ENCODE data around the gene MIEF1.
A peak's percentile ranks its signal among the peaks of the same experiment; 100 is the strongest.

The MIEF1 gene

DNA sequence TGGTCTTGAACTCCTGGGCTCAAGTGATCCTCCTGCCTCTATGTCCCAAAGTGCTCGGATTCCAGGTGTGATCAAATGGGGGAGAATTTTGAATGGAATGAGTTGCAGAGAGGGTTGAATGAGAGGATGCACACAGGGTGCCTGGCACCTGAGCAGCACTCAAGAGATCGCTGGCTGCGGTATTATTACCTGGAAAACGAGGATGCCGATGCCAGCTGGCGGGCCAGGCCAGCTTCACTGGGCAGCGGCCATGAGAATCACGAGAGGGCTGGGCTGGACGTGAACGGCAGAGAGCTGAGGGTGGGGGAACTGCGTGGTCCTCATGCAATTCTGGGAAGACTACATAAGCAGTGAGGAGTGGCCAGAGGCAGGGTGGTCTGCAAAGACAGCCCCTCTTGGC lies 42.4 kb upstream of the MIEF1 start:
- Histone ChIP-seq H3K9ac (no peak overlapping the region), H3K27me3 (peaks cover 7% of the 10 kb centered on the region; the same call in 1 of the 2 replicates), H3K4me3 (no peak overlapping the region), H3K4me2 (no peak overlapping the region), H4K20me1 (no peaks in the 10 kb centered on the region), H3K4me1 (peaks cover 41% of the 10 kb centered on the region), H3K9me3 (no peaks in the 10 kb centered on the region), H3K36me3 (no peaks in the 10 kb centered on the region), H3K27ac (no peak overlapping the region)
- no peak for TF ChIP-seq Cebpa-rat (IDR thresholded peaks at IDR 0.05)

DNA sequence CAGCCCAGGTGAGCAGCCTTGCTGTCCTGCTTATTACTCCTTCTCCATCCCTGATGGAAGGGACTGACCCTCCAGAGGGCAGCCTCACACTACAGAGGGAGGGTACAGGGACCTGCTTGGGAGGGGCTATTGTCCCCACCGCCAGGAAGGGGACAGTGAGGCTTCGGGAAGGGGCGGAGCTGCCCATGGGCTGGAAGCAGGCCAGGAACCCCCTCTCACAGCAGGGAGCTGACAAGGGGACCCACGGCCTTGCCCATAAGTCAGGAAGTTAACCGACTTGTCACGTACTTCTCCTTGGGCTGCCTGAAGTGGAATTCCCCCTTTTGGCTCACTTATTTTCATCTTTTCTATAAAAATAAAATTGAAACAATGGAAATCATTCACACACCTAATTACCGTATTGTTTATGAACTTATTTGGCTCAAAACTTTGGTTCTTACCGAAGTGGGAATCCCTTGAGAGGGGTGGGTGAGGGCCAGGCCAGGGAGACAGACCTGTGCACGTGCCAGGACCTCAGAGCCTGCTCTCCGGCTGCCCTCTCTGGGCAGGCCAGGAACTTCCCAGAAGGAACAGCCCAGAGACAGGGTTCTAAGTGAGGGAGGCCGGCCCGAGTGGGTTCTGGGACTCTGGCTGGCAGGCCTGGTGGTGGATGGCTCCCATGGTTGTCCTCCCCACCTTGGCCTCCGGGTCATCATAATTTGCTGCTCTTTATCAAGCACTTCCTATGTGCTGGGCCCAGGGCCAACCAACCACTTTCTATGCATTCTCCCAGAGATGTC lies 39.5 kb upstream of the MIEF1 start:
- H4K20me1 ChIP-seq = no peaks in the 10 kb centered on the region
- no peak for TF ChIP-seq Cebpa-rat (IDR thresholded peaks at IDR 0.05)
- H3K27ac ChIP-seq = peak overlapping the region; percentile 55
- H3K4me2 ChIP-seq = peak overlapping the region; percentile 54
- H3K27me3 ChIP-seq = peaks cover 7% of the 10 kb centered on the region; the same call in 1 of the 2 replicates
- H3K36me3 ChIP-seq = no peaks in the 10 kb centered on the region
- H3K9ac ChIP-seq = peak overlapping the region; percentile 58; the same call in 1 of the 2 replicates
- peaks cover 68% of the 10 kb centered on the region for H3K4me1 ChIP-seq
- H3K9me3 ChIP-seq = no peaks in the 10 kb centered on the region
- H3K4me3 ChIP-seq = no peak overlapping the region

DNA sequence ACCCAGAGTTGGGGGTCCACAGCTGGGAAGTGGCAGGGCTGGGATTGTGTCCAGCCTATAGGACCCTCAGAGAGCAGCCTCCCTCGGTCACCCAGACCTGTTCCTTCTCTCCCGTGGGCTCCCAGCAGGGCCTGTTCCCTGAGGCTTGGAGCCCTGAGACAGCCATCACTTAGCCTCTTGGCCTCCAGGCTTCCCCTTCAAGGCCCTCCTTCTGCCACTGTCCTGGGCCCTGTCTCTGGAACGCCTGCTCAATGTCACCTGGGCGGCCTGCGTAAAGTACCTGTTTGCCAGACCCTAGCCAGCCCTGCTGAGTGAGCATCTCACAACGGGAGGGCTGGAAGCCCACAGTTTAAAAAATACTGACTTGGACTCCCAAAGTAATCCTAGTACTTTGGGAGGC lies 38.8 kb upstream of the MIEF1 start:
- H3K36me3 ChIP-seq = no peaks in the 10 kb centered on the region
- no peaks in the 10 kb centered on the region for H4K20me1 ChIP-seq
- H3K9ac ChIP-seq = no peak overlapping the region; the same call in 1 of the 2 replicates
- no peak for TF ChIP-seq Cebpa-rat (IDR thresholded peaks at IDR 0.05)
- peak overlapping the region; percentile 55; the same call in 1 of the 2 replicates for H3K27ac ChIP-seq
- peak overlapping the region; percentile 54 for H3K4me2 ChIP-seq
- H3K27me3 ChIP-seq = peaks cover 6% of the 10 kb centered on the region; the same call in 1 of the 2 replicates
- H3K9me3 ChIP-seq = no peaks in the 10 kb centered on the region
- peaks cover 72% of the 10 kb centered on the region for H3K4me1 ChIP-seq
- no peak overlapping the region for H3K4me3 ChIP-seq

DNA sequence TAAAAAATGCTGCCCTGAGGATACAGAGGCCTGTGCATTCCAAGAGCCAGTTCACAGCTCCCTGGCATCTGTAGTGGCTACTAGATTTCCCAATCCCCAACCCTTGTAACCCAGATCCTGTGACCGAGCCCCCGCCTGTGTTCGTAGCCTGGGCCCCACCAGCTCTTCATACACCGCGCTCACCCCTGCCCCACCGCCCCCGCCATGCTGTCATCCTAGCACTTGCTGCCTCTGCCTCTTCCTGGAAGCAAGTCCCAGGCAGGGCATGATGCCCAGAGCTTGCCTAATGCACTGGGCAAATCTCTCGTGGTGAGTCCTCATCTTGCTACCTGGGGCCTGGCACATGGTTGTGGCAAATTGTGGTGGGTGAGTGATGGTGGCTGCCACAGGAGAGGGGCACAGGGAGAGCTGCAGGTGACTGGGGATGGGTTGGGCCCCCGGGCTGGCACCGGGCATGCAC lies 38.1 kb upstream of the MIEF1 start:
- no peak for TF ChIP-seq Cebpa-rat (IDR thresholded peaks at IDR 0.05)
- Histone ChIP-seq H3K27ac (no peak overlapping the region), H3K4me1 (peaks cover 72% of the 10 kb centered on the region)

DNA sequence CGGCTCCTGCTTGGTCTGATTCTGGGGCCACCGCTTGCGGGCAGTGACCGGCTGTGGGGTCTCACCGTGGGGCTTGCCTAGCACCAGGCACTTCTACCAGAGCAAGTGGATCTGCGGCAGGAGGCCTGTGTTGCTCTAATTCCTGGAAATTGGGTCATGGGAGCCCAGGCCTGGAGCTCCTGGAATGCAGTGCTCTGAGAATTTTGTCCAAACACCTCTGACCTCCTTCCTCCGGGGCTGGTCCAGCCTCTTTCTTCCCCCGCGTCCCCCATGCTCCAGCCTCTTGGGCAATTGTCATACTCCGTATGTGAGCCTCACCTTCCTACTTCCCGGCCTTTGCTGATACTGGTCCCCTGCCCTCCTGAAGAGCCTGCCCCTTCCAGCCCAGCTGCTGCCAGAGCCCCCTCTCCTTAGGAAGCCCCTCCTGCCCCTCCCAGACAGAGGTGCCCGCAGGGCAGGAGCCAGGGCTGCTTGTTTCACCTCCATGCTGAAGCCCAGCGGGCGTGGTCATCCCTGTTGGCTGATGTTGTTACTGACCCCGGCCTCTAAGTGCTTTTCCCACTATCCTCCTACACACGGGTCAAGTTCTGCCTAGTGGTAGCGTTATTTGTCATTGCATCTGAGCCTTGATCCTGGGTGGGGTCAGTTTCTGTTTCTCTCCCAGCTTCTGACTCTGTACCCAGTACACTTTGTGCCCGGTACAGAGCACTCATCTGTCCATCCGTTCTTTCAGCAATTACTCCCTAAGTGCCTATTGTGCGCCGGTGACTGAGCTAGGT lies 35.7 kb upstream of the MIEF1 start:
- no peak for TF ChIP-seq Cebpa-rat (IDR thresholded peaks at IDR 0.05)
- no peaks in the 10 kb centered on the region for H3K36me3 ChIP-seq
- H3K4me2 ChIP-seq = peak overlapping the region; percentile 63
- H4K20me1 ChIP-seq = no peaks in the 10 kb centered on the region
- no peak overlapping the region for H3K4me3 ChIP-seq
- H3K9me3 ChIP-seq = no peaks in the 10 kb centered on the region
- peak overlapping the region; percentile 55; the same call in 1 of the 2 replicates for H3K9ac ChIP-seq
- no peaks in the 10 kb centered on the region for H3K27me3 ChIP-seq
- H3K27ac ChIP-seq = peak overlapping the region; percentile 64
- peaks cover 93% of the 10 kb centered on the region for H3K4me1 ChIP-seq

More for the DNA sequence above, 38.1 kb upstream of the MIEF1 start:
- H3K4me2 ChIP-seq = no peak overlapping the region
- H4K20me1 ChIP-seq = no peaks in the 10 kb centered on the region
- H3K36me3 ChIP-seq = no peaks in the 10 kb centered on the region
- no peaks in the 10 kb centered on the region for H3K9me3 ChIP-seq
- H3K9ac ChIP-seq = no peak overlapping the region
- no peak overlapping the region for H3K4me3 ChIP-seq
- H3K27me3 ChIP-seq = no peaks in the 10 kb centered on the region

DNA sequence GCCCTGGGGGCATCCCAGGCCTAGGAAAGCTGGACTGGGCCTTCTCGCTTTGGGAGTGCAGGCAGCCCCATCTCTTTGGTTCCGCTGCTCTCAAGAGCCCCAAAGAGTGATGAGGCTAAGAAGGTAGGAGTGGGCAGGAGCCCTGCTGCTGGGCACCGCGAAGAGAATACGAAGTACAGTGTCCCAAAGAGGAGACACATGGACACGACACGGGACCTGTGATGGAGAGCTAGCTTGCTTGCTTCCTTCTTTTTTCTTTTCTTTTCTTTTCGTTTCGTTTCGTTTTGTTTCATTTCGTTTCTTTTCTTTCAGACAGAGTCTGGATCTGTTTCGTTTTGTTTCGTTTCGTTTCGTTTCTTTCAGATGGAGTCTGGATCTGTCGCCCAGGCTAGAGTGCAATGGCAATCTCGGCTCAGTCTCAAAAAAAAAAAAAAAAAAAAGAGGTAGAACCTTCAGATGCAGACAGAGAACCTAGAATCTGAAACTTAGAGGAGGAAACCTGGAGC lies 34.6 kb upstream of the MIEF1 start:
- no peak for TF ChIP-seq Cebpa-rat (IDR thresholded peaks at IDR 0.05)
- H4K20me1 ChIP-seq = peaks cover 7% of the 10 kb centered on the region
- no peak overlapping the region for H3K27ac ChIP-seq
- no peaks in the 10 kb centered on the region for H3K36me3 ChIP-seq
- H3K4me2 ChIP-seq = peak overlapping the region; percentile 86; the same call in 1 of the 2 replicates
- H3K9me3 ChIP-seq = no peaks in the 10 kb centered on the region
- H3K4me1 ChIP-seq = peaks cover 97% of the 10 kb centered on the region
- no peaks in the 10 kb centered on the region for H3K27me3 ChIP-seq
- H3K4me3 ChIP-seq = no peak overlapping the region
- H3K9ac ChIP-seq = no peak overlapping the region

DNA sequence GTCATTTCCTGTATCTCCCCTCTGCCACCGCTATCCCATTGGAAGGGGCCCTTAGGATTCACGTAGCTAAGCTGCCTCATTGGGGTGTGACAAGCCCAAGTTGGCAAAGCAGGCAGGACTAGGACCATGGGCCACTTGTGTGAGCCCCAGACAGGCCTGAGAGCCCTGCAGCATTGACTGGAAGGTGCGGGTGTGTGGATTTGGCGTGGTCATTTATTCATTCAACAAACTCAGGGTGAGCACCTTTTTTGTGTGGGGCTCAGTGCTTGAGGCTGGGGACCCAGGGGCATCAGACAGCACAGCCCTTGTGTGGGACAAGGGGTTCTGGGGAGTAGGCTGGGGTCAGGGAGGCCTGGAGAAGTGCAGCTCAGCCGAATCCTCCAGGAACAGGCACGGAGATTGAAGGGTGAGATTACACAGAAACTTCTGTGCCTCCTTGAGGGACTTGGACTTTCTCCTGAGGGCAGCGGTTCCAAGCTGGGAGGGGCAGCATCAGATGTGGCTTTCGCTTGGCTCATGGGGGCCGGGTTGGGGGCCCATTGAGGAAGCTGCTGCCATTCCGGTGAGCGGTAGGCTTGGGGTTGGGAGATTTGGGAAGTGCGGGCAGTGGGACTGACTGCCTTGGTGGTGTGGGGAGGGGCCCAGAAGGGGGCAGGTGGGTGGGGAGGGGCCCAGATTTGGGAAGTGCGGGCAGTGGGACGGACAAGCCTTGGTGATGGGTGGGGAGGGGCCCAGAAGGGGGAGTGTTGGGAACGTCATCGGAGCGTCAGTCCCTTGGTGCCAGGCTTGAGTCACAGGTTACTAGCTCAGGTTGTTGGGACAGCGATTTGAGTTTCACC lies 33.4 kb upstream of the MIEF1 start:
- peaks cover 7% of the 10 kb centered on the region for H4K20me1 ChIP-seq
- no peaks in the 10 kb centered on the region for H3K9me3 ChIP-seq
- no peaks in the 10 kb centered on the region for H3K27me3 ChIP-seq
- H3K4me2 ChIP-seq = peak overlapping the region; percentile 86
- no peak overlapping the region for H3K4me3 ChIP-seq
- no peak for TF ChIP-seq Cebpa-rat (IDR thresholded peaks at IDR 0.05)
- peaks cover 97% of the 10 kb centered on the region for H3K4me1 ChIP-seq
- H3K36me3 ChIP-seq = no peaks in the 10 kb centered on the region
- no peak overlapping the region for H3K9ac ChIP-seq
- H3K27ac ChIP-seq = no peak overlapping the region

DNA sequence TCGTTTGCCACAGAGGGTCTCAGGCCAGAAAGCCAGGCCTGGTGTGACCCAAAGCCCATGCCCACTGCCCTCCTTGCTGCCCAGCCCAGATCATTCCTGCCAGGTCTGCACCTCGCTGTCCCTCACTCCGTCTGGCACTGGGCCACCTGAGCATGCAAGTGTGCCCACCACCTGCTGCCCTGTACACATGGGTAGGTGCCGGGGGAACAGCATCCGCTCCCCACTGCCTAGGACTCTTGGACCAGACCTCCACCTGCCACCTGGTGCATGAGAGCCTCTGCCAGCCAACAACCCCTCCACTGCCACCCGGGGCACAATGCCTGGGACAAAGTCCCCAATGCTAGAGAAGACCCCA lies 32.8 kb upstream of the MIEF1 start:
- no peaks in the 10 kb centered on the region for H3K27me3 ChIP-seq
- no peak overlapping the region for H3K4me3 ChIP-seq
- no peaks in the 10 kb centered on the region for H3K9me3 ChIP-seq
- H3K27ac ChIP-seq = no peak overlapping the region
- peak overlapping the region; percentile 86 for H3K4me2 ChIP-seq
- H3K4me1 ChIP-seq = peaks cover 98% of the 10 kb centered on the region
- no peaks in the 10 kb centered on the region for H3K36me3 ChIP-seq
- H3K9ac ChIP-seq = no peak overlapping the region
- no peak for TF ChIP-seq Cebpa-rat (IDR thresholded peaks at IDR 0.05)
- H4K20me1 ChIP-seq = peaks cover 7% of the 10 kb centered on the region
